Measurements from ENCODE around the gene CD300LB.

The CD300LB gene

DNA sequence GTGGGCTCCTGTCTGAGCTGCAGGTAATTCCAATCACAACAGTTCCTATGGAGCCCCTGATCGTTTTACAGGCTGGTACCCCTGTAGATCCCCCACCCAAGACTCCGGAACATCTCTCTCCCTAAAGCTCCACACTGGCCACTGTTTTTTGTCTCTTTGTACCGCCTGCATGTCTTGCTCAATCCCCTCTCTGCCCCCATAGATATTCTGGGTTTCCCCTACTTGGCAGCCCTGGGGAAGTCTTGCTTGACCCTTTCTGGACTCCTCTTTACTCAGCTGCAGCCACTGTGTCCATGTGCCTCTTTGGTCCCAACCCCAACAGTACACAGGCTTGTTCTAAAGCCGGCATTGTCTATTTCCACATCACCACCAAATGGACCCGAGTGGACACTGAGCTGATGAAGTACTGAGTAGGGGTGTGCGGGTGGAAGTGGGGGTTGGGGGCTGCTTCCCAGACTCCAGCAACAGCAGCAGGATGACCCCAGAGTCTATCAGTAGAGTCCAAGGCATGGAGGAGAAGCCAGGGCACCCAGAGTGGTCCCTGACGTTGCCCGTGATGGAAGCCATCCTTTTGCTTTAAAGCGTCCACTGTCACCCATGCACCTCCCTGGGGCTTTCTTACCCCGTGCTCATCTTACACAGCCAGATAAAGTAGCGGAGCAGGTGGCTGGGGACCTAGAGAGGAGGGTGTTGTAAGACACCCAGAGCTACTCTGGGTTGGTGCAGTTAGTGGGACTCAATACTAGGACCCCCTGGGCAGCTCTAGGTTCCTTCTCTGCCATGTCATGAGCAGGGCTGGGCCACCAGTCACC lies 6.4 kb downstream of the CD300LB start:
- Histone ChIP-seq H3K79me2 (ENCODE audit: insufficient read depth, low read length) (no peaks in the 10 kb centered on the region), H3K9ac (ENCODE audit: low read depth, low read length) (no peak overlapping the region), H2AFZ (ENCODE audit: low read depth, low read length) (no peak overlapping the region), H3K4me1 (ENCODE audit: insufficient read depth, low read length) (no peaks in the 10 kb centered on the region), H3K4me2 (ENCODE audit: insufficient read depth, low read length) (no peak overlapping the region), H4K20me1 (ENCODE audit: insufficient read depth, low read length) (no peaks in the 10 kb centered on the region), H3K4me3 (ENCODE audit: low read depth in 1 of 2, low read length in 2 of 2) (no peak overlapping the region), H3K27ac (ENCODE audit: low read length) (no peak overlapping the region), H3K36me3 (ENCODE audit: insufficient read depth, low read length) (no peaks in the 10 kb centered on the region), H3K27me3 (ENCODE audit: insufficient read depth, low read length, poor library complexity) (peaks cover 2% of the 10 kb centered on the region), H3K9me3 (ENCODE audit: insufficient read depth, low read length, severe bottlenecking) (no peaks in the 10 kb centered on the region)
- TF ChIP-seq, protein P1, sequence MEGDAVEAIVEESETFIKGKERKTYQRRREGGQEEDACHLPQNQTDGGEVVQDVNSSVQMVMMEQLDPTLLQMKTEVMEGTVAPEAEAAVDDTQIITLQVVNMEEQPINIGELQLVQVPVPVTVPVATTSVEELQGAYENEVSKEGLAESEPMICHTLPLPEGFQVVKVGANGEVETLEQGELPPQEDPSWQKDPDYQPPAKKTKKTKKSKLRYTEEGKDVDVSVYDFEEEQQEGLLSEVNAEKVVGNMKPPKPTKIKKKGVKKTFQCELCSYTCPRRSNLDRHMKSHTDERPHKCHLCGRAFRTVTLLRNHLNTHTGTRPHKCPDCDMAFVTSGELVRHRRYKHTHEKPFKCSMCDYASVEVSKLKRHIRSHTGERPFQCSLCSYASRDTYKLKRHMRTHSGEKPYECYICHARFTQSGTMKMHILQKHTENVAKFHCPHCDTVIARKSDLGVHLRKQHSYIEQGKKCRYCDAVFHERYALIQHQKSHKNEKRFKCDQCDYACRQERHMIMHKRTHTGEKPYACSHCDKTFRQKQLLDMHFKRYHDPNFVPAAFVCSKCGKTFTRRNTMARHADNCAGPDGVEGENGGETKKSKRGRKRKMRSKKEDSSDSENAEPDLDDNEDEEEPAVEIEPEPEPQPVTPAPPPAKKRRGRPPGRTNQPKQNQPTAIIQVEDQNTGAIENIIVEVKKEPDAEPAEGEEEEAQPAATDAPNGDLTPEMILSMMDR (IDR thresholded peaks at IDR 0.05; ENCODE audit: borderline replicate concordance, extremely low read depth, low read length, poor library complexity, severe bottlenecking): no peak
- no peak for TF ChIP-seq EZH2 (IDR thresholded peaks at IDR 0.05; ENCODE audit: borderline replicate concordance, low read depth, low read length, severe bottlenecking)
- ATAC-seq (ENCODE audit: insufficient read depth, low read depth): no peak
- DNase-seq: no peak

DNA sequence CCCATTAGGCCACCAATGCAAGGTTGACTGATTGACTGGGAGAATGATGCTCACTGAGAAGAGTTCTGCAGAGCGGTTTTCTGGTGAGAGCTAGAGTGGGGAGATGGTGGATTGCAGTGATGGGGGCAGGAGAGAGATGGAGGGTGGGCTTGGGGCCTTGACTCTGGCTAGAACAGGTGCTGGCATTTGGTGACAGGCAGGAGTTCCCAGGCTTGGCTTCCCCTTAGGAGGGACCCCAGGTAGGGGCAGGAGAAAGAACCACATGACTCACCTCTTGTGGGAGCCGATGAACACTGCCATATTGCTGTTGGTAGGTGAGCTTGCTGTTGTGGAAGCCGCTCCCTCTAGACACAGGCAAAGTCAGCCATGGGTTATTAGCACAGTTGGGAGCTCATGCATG lies 8.0 kb downstream of the CD300LB start:
- Histone ChIP-seq H3K4me1 (ENCODE audit: insufficient read depth, low read length) (no peaks in the 10 kb centered on the region), H4K20me1 (ENCODE audit: insufficient read depth, low read length) (no peaks in the 10 kb centered on the region), H3K27me3 (ENCODE audit: insufficient read depth, low read length, poor library complexity) (no peaks in the 10 kb centered on the region), H3K4me3 (ENCODE audit: low read depth in 1 of 2, low read length in 2 of 2) (no peak overlapping the region), H2AFZ (ENCODE audit: low read depth, low read length) (no peak overlapping the region), H3K9me3 (ENCODE audit: insufficient read depth, low read length, severe bottlenecking) (no peaks in the 10 kb centered on the region), H3K27ac (ENCODE audit: low read length) (no peak overlapping the region), H3K4me2 (ENCODE audit: insufficient read depth, low read length) (no peak overlapping the region), H3K79me2 (ENCODE audit: insufficient read depth, low read length) (no peaks in the 10 kb centered on the region), H3K9ac (ENCODE audit: low read depth, low read length) (no peak overlapping the region), H3K36me3 (ENCODE audit: insufficient read depth, low read length) (no peaks in the 10 kb centered on the region)
- DNase-seq (no peak), ATAC-seq (ENCODE audit: insufficient read depth, low read depth) (no peak)
- no peak for TF ChIP-seq EZH2 (IDR thresholded peaks at IDR 0.05; ENCODE audit: borderline replicate concordance, low read depth, low read length, severe bottlenecking)
- TF ChIP-seq, protein P1 (IDR thresholded peaks at IDR 0.05; ENCODE audit: borderline replicate concordance, extremely low read depth, low read length, poor library complexity, severe bottlenecking): no peak

DNA sequence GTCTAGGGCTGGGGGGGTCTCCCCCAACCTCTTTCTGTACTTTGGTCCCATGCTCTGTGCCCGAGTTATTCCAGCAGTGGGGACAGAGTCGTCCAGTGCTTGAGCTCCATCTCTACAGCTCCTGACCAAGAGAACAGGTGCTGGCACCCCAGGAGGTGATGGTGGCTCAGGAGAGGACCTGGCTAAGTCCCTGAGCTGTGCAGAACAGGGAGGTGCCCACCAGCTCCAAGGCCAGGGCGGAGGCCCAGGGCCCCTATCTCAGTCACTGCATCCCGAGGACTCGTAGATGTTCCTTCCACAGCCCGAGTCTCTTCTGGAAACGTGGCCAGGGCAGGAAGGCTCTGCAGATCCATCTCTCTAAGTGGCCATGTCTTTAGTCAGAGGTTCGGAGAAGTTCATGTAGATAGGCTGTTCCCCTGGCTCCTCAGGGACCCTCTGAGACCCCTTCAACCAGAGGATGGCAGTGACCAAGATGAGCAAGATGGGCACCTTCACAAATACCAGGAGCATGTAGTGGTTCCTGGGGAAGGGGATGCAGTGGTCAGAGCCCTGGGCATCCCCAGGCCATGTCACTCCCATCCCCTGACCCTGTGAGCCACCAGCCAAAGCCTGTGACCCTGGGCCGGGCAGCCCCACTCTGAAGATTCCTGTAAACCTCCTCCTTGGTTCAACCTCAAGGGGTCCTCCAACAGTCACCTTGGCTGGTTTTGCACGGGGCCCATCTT lies 8.7 kb downstream of the CD300LB start:
- H3K4me3 ChIP-seq (ENCODE audit: low read depth in 1 of 2, low read length in 2 of 2): no peak overlapping the region
- ATAC-seq (ENCODE audit: insufficient read depth, low read depth): no peak
- no peak for DNase-seq
- TF ChIP-seq, protein P1 (IDR thresholded peaks at IDR 0.05; ENCODE audit: borderline replicate concordance, extremely low read depth, low read length, poor library complexity, severe bottlenecking): no peak
- TF ChIP-seq EZH2 (IDR thresholded peaks at IDR 0.05; ENCODE audit: borderline replicate concordance, low read depth, low read length, severe bottlenecking): no peak
- no peaks in the 10 kb centered on the region for H3K79me2 ChIP-seq (ENCODE audit: insufficient read depth, low read length)
- H3K9ac ChIP-seq (ENCODE audit: low read depth, low read length): no peak overlapping the region
- no peaks in the 10 kb centered on the region for H4K20me1 ChIP-seq (ENCODE audit: insufficient read depth, low read length)
- no peaks in the 10 kb centered on the region for H3K4me1 ChIP-seq (ENCODE audit: insufficient read depth, low read length)
- no peaks in the 10 kb centered on the region for H3K9me3 ChIP-seq (ENCODE audit: insufficient read depth, low read length, severe bottlenecking)
- H3K36me3 ChIP-seq (ENCODE audit: insufficient read depth, low read length): no peaks in the 10 kb centered on the region
- no peak overlapping the region for H3K4me2 ChIP-seq (ENCODE audit: insufficient read depth, low read length)
- H3K27ac ChIP-seq (ENCODE audit: low read length): no peak overlapping the region
- no peaks in the 10 kb centered on the region for H3K27me3 ChIP-seq (ENCODE audit: insufficient read depth, low read length, poor library complexity)
- H2AFZ ChIP-seq (ENCODE audit: low read depth, low read length): no peak overlapping the region

Data from DND-41 (cell line).